Psoas muscle (tissue), 8 donors: Measurements from ENCODE around the gene ACAP3. TPM values are rescaled to one million over a fixed set of nuclear protein-coding genes. Genes with fewer than 3 reads are reported as not detected.
A peak's percentile ranks its signal among the peaks of the same experiment; 100 is the strongest.

ENCODE experiments used
- ATAC-seq, 4 donors: fragments of 200-7000 bp; cut with Tn5 transposase; one replicate each; pipeline ENCODE4 v1.9.1; 2020; ENCODE audit warnings: moderate library complexity in 3 of 4, mild to moderate bottlenecking in 2 of 4
- DNase-seq, 2 donors: peaks; one replicate each; pipeline ENCODE4 v3.0.0-alpha.2; 2020
- H3K27ac ChIP-seq: fragments of 200-600 bp; one replicate; pipeline ENCODE4 v1.8.0; 2022
- H3K27me3 ChIP-seq, 3 donors: fragments of 200-600 bp in 1 of 3; one replicate each; pipeline versions ENCODE4 v1.6.1 to v1.8.0; 2013 to 2022; ENCODE audit warnings: low read length in 2 of 3, mild to moderate bottlenecking in 2 of 3, moderate library complexity in 1 of 3; ENCODE audit not compliant: insufficient read depth in 3 of 3
- H3K36me3 ChIP-seq, 2 donors: fragments of 200-600 bp in 1 of 2; one replicate each; pipeline versions ENCODE4 v1.6.1 to v1.8.0; 2013 to 2022; ENCODE audit warnings: low read depth in 1 of 2, mild to moderate bottlenecking in 1 of 2, moderate library complexity in 1 of 2; ENCODE audit not compliant: insufficient read depth in 1 of 2
- H3K4me1 ChIP-seq: fragments of 200-600 bp; one replicate; pipeline ENCODE4 v1.8.0; 2022
- H3K4me3 ChIP-seq: fragments of 200-600 bp; one replicate; pipeline ENCODE4 v1.8.0; 2022; ENCODE audit warnings: mild to moderate bottlenecking
- H3K9me3 ChIP-seq: fragments of 200-600 bp; one replicate; pipeline ENCODE4 v1.8.0; 2022
- WGBS, 3 donors: extraction: QIAGEN DNeasy Blood & Tissue Kit; methylation state at CpG; one replicate each; pipeline versions ENCODE4 v1.1.6 to v1.1.7; 2013; 5-methylcytosine and 5-hydroxymethylcytosine counted together
- intact Hi-C, 2 donors: fragments of 100-400 bp; cut with DNase I; formaldehyde crosslinking; loops; one replicate each; pipeline versions ENCODE4 v1.11.0 to v1.14.2; 2022
- polyA plus RNA-seq, 3 donors: library from polyadenylated mRNA; stranded (reverse); fragments of 200-250 nt; gene quantifications; one replicate each; pipeline ENCODE4 v1.2.3, GENCODE V29; 2013
- total RNA-seq, 4 donors: library from RNA; stranded (reverse); fragmentation: NEBNext Ultra II Directional in 2 of 4; extraction: Animal tissue kit (Norgen Biotek cat#: 25700) in 2 of 4; gene quantifications; one replicate each; pipeline versions ENCODE4 v1.2.1 to v1.2.4, GENCODE V29; 2021 to 2023
- TF ChIP-seq, protein P1 (sequence below): fragments of 200-600 bp; IDR thresholded peaks from one replicate; pipeline ENCODE4 v1.8.0; 2022; ENCODE audit warnings: antibody characterized with exemption
- donor health status: healthy with polysubstance abuse.
- donor health status: DM: no; HTN: no; CAD: no; lungs with moderate emphysema.
- donor health status: Bipolar disorder and iron deficiency.
- donor health status: healthy.
- donor health status: DM: yes; HTN: yes; CAD: no.
- donor health status: DM: no; HTN: no; CAD: no.
- donor health status: DM: no; HTN: no; CAD: no.
- donor health status: DM: yes; HTN: yes; CAD: no.

Gene ACAP3
- total and polyA plus RNA-seq, 7 donors, result 14.7 to 32.0 (median 23.7) TPM

DNA sequence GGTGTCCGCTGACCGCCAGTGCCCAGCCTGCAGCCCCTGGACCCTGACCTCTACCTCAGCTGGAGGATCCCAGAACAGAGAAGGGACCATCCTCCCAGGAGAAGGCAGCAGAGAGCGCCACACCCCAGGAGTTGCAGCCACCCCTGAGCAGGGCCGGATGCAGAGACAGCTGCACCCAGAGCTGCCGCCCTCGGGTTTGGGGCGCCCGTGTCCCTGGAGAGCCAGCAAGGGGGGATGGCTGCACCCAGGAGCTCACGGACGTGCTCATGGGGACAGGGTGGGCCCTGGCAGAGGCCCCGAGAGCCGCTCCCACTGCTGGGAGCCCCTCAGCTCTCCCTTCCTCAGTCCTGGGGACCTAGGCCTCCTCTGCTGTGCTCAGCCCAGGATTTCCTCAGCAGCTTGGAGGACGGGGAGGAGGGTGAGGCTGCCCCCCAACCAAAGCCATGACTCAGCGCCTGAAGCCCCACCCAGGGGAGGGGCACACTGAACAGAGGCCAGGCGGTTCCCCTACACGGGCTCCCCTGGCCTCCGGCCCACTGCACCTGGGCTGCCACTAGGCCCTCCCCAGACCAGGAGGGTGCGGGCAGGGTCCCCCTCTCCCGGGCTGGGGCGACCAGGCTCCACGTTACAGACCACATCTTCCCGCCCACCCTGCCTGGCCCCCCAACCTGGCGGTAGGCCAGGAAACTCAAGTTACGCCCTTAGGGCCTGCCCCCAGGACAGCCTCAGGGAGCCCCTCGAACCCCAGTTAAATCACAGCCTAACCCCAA lies 2.2 kb downstream of the ACAP3 start:
- no peaks in the 10 kb centered on the region for H3K27me3 ChIP-seq
- peak; percentile 80 to 84 for DNase-seq
- no peaks in the 10 kb centered on the region for H3K9me3 ChIP-seq
- intact Hi-C loops, result loop anchor here in 1 of 2 donors (5.0 kb wide), 1 partner anchor 42 kb away; the partner anchor contains the start of gene DVL1
- H3K4me3 ChIP-seq, result peak overlapping the region; percentile 93
- 20 to 29% (median 24%) methylated on average over 20 to 25 of the region's 25 CpGs for WGBS, 3 donors
- TF ChIP-seq, protein P1, sequence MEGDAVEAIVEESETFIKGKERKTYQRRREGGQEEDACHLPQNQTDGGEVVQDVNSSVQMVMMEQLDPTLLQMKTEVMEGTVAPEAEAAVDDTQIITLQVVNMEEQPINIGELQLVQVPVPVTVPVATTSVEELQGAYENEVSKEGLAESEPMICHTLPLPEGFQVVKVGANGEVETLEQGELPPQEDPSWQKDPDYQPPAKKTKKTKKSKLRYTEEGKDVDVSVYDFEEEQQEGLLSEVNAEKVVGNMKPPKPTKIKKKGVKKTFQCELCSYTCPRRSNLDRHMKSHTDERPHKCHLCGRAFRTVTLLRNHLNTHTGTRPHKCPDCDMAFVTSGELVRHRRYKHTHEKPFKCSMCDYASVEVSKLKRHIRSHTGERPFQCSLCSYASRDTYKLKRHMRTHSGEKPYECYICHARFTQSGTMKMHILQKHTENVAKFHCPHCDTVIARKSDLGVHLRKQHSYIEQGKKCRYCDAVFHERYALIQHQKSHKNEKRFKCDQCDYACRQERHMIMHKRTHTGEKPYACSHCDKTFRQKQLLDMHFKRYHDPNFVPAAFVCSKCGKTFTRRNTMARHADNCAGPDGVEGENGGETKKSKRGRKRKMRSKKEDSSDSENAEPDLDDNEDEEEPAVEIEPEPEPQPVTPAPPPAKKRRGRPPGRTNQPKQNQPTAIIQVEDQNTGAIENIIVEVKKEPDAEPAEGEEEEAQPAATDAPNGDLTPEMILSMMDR, result no peak
- H3K36me3 ChIP-seq, result peaks cover 0 to 8% of the 10 kb centered on the region in 2 donors
- peak in 3 of 4 donors; percentile 7 to 10 (median 9) for ATAC-seq
- peaks cover 45% of the 10 kb centered on the region for H3K4me1 ChIP-seq
- H3K27ac ChIP-seq, result peak overlapping the region; percentile 67

DNA sequence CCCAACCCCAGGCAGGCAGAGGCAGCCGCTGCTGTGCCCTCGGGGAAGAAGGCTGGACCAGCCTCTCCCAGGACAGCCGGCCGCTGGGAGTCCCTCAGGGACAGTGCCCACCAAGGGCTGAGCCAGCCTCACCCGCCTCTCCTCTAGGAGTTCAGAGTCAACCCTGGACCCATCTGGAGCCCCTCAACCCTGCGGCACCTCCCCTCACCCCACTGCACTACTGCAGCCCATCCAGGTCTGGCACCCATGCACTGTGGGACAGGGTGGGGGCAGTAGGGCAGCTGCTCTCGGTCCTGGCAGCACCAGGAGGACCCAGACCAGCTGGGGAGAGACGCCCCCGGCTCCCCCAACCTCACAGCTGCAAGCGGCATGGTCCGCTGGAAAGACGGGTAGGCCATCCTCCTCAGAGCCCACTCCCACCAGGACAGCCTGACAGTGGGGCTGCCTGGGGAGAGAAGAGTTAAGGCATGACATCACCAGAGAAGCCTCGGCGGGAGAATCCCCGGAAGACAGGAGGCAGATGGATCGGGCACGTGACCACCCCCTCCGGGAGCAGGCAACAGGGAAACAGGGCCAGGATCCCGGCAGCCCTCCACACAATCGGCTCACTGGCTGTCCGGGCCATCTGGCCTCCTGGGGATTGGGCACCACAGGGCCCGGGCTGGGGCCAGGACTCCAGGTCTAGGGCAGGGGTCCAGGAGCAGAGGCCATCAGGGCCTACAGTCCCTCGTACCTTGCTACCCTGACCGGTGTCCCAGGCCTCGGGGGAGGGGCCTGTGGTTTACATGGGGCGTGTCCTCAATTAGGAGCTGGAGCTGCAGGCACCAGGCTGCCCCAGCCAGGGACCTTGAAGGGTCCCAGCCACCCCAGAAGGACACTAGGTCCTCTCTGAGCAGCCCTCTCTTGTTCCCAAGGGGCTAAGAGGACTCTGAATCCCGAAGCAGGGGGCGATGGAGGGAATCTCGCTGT lies 3.1 kb downstream of the ACAP3 start:
- WGBS, 3 donors, result 20 to 29% (median 21%) methylated on average over 28 to 29 of the region's 29 CpGs
- intact Hi-C loops, result loop anchor here in 1 of 2 donors (5.0 kb wide), 1 partner anchor 43 kb away; the partner anchor contains the start of gene DVL1
- TF ChIP-seq, protein P1, result no peak
- Histone ChIP-seq H3K27me3 (no peaks in the 10 kb centered on the region), H3K27ac (peak overlapping the region; percentile 67), H3K4me3 (peak overlapping the region; percentile 93), H3K36me3 (peaks cover 0 to 3% of the 10 kb centered on the region in 2 donors), H3K4me1 (peaks cover 42% of the 10 kb centered on the region), H3K9me3 (no peaks in the 10 kb centered on the region)
- ATAC-seq (peak; percentile 4 to 27 (median 20)), DNase-seq (peak; percentile 77 to 88)

DNA sequence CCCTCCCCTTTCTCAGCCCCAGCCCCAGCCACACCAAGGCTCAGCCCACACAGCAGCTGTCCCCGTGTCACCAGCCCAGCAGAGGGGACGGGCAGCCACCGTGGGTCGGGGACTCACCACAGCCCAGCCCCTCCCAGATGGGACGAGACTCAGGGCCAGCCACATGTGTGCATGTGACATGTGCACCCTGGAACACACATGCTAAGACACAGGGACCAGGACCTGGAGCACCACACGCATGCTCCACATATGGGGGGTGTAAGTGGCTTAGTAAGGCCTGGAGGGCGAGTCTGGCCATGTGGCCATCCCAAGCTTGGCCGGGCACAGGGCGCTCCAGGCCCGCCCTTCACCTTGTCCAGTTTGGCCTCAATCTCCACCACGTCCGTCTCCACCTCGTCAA lies 4.0 kb downstream of the ACAP3 start:
- Histone ChIP-seq H3K9me3 (no peaks in the 10 kb centered on the region), H3K36me3 (peaks cover 0 to 3% of the 10 kb centered on the region in 2 donors), H3K4me1 (peaks cover 33% of the 10 kb centered on the region), H3K27ac (peak overlapping the region; percentile 67), H3K27me3 (no peaks in the 10 kb centered on the region), H3K4me3 (no peak overlapping the region)
- ATAC-seq (no peak), DNase-seq (no peak)
- intact Hi-C loops, result no loop called here
- TF ChIP-seq, protein P1, result no peak
- WGBS, 3 donors, result 65 to 74% (median 70%) methylated on average over 13 of the region's 13 CpGs

DNA sequence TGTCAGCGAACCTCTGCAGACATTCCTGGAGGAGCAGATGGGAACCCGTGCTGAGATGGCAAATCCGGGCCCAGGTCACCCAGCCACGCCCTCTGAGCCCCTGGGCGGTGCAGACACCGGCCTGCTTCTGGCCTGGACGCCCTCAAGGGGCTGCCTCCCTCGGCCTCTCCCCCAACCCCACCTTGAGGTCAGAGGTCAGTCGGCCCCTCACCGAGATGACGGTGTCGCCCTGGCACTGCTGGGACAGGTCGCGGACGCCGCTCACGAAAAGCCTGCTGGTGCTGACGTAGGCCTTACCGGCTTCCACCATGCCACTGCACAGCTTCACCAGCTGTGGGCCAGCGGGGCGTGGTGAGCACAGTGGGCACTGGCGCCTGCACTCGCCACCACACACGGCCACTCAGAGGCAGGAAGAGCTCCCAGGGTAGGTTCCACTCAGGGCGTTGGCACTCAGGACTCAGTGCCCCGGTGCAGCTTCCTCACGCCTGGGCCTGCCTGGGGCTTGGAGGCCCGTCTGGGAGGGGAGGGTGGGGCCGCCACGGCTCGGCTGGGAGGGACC lies 4.7 kb downstream of the ACAP3 start:
- Histone ChIP-seq H3K9me3 (no peaks in the 10 kb centered on the region), H3K36me3 (peaks cover 0 to 4% of the 10 kb centered on the region in 2 donors), H3K27me3 (no peaks in the 10 kb centered on the region), H3K27ac (no peak overlapping the region), H3K4me3 (no peak overlapping the region), H3K4me1 (peaks cover 32% of the 10 kb centered on the region)
- intact Hi-C loops, result no loop called here
- 82 to 88% (median 84%) methylated on average over 29 to 31 of the region's 31 CpGs for WGBS, 3 donors
- no peak for DNase-seq
- TF ChIP-seq, protein P1, result no peak
- no peak for ATAC-seq
